SK-N-SH (cell line): ENCODE data around the gene PLK4. TPM values are rescaled to one million over a fixed set of nuclear protein-coding genes. Genes with fewer than 3 reads are reported as not detected.

Experiments
- CTCF ChIA-PET: fragments of 300-600, 350-600 bp; formaldehyde crosslinking; extraction: SDS; loops from one replicate; lab custom pipeline; 2021; lab: Yijun Ruan, JAX
- POLR2A ChIA-PET: fragments of 350-600 bp; sonication (Branson Sonifier 250); formaldehyde crosslinking; extraction: SDS; loops from one replicate; lab custom pipeline; 2020; ENCODE audit warnings: antibody characterized with exemption, inconsistent platforms; lab: Yijun Ruan, JAX
- DNase-seq: peaks from one replicate; pipeline ENCODE4 v3.0.0; 2012
- H2AFZ ChIP-seq: fragments of 200-600 bp; sonication (generic); 2 replicates; pipeline ENCODE4 v1.8.1; 2016; ENCODE audit warnings: antibody characterized with exemption, mild to moderate bottlenecking, low read depth
- H3F3A ChIP-seq: fragments of 200-600 bp; sonication (generic); replicated peaks from 2 replicates; pipeline ENCODE3; 2016; ENCODE audit warnings: antibody characterized with exemption, mild to moderate bottlenecking; ENCODE audit not compliant: insufficient read depth
- H3K27ac ChIP-seq, 2 experiments: fragments of 200-500 bp in 1 of 2; fragments of 200-600 bp in 1 of 2; sonication (Bioruptor generic) in 1 of 2; sonication (generic), shearing (Covaris generic) in 1 of 2; 2 replicates each; pipeline versions ENCODE4 v1.5.1 to v1.6.1; 2014 to 2016; ENCODE audit warnings: low read depth in 2 of 2, inconsistent platforms in 1 of 2, low read length in 1 of 2, mild to moderate bottlenecking in 1 of 2, mixed read lengths in 1 of 2
- H3K27me3 ChIP-seq: fragments of 200-600 bp; sonication (generic), shearing (Covaris generic); 2 replicates; pipeline ENCODE4 v1.6.1; 2016; ENCODE audit warnings: mixed run types; ENCODE audit not compliant: insufficient read depth
- H3K36me3 ChIP-seq, 2 experiments: fragments of 200-500 bp in 1 of 2; fragments of 200-600 bp in 1 of 2; sonication (Bioruptor generic) in 1 of 2; sonication (generic) in 1 of 2; replicated peaks in 1 of 2; 2 replicates each; pipeline versions ENCODE3 to v1.5.1; 2014 to 2016; ENCODE audit warnings: low read length in 1 of 2, mild to moderate bottlenecking in 1 of 2; ENCODE audit not compliant: insufficient read depth in 2 of 2, control insufficient read depth in 1 of 2
- H3K4me1 ChIP-seq, 2 experiments: fragments of 200-500 bp in 1 of 2; fragments of 200-600 bp in 1 of 2; sonication (Bioruptor generic) in 1 of 2; sonication (generic), shearing (Covaris generic) in 1 of 2; 2 replicates each; pipeline versions ENCODE4 v1.5.1 to v1.6.1; 2014 to 2016; ENCODE audit warnings: low read depth in 1 of 2, low read length in 1 of 2, mixed run types in 1 of 2; ENCODE audit not compliant: insufficient read depth in 2 of 2, control insufficient read depth in 1 of 2
- H3K4me2 ChIP-seq: fragments of 200-600 bp; sonication (generic), shearing (Covaris generic); 2 replicates; pipeline ENCODE4 v1.6.1; 2017; ENCODE audit warnings: mixed run types
- H3K4me3 ChIP-seq, 2 experiments: fragments of 200-500 bp in 1 of 2; fragments of 200-600 bp in 1 of 2; sonication (Bioruptor generic) in 1 of 2; sonication (generic), shearing (Covaris generic) in 1 of 2; 2 replicates each; pipeline versions ENCODE4 v1.5.1 to v1.8.1; 2014 to 2016; ENCODE audit warnings: low read depth in 2 of 2, inconsistent platforms in 1 of 2, low read length in 1 of 2, mild to moderate bottlenecking in 1 of 2, mixed read lengths in 1 of 2, moderate library complexity in 1 of 2
- H3K79me2 ChIP-seq: fragments of 200-600 bp; sonication (generic); 2 replicates; pipeline ENCODE4 v1.8.1; 2017; ENCODE audit warnings: mild to moderate bottlenecking; ENCODE audit not compliant: insufficient read depth
- H3K9ac ChIP-seq: fragments of 200-600 bp; sonication (generic); 2 replicates; pipeline ENCODE4 v1.6.1; 2017; ENCODE audit warnings: mixed run types
- H3K9me2 ChIP-seq: fragments of 200-600 bp; sonication (generic); 2 replicates; pipeline ENCODE4 v1.6.1; 2017; ENCODE audit warnings: mixed run types
- H3K9me3 ChIP-seq: fragments of 200-600 bp; sonication (generic); 2 replicates; pipeline ENCODE4 v1.6.1; 2017; ENCODE audit warnings: mixed run types, mild to moderate bottlenecking, moderate library complexity
- H4K20me1 ChIP-seq: fragments of 200-600 bp; sonication (generic); 2 replicates; pipeline ENCODE4 v1.6.1; 2017; ENCODE audit warnings: mild to moderate bottlenecking, mixed run types; ENCODE audit not compliant: insufficient read depth
- CHD2 ChIP-seq: fragments of 150-350 bp; IDR thresholded peaks from 2 replicates; pipeline ENCODE4 v1.6.1; 2018; ENCODE audit warnings: low read length; ENCODE audit not compliant: partially characterized antibody
- ELF1 ChIP-seq: IDR thresholded peaks from 2 replicates; pipeline ENCODE4 v1.4.0; 2012
- EP300 ChIP-seq, 2 experiments: IDR thresholded peaks; 2 replicates each; pipeline versions ENCODE4 v1.4.0 to v1.6.1; 2012; ENCODE audit warnings: borderline replicate concordance in 1 of 2, low read depth in 1 of 2, low read length in 1 of 2
- FOSL2 ChIP-seq: IDR thresholded peaks from 2 replicates; pipeline ENCODE4 v1.4.0; 2012; ENCODE audit warnings: low read depth, mild to moderate bottlenecking, moderate library complexity, borderline replicate concordance
- FOXJ3 ChIP-seq: sonication (generic); formaldehyde crosslinking; IDR thresholded peaks from 2 replicates; pipeline ENCODE4 v1.5.1; 2020; ENCODE audit warnings: mild to moderate bottlenecking, missing genetic modification reagents
- GABPA ChIP-seq: IDR thresholded peaks from 2 replicates; pipeline ENCODE4 v1.4.0; 2012; ENCODE audit warnings: low read depth, mild to moderate bottlenecking
- GATA2 ChIP-seq: sonication (generic); formaldehyde crosslinking; IDR thresholded peaks from 2 replicates; pipeline ENCODE4 v1.5.0; 2020; ENCODE audit warnings: mild to moderate bottlenecking, missing genetic modification reagents
- JUND ChIP-seq: IDR thresholded peaks from 2 replicates; pipeline ENCODE4 v1.4.0; 2012
- MEF2A ChIP-seq: IDR thresholded peaks from 2 replicates; pipeline ENCODE4 v1.4.0; 2012; ENCODE audit warnings: low read depth, borderline replicate concordance
- MXI1 ChIP-seq: IDR thresholded peaks from 2 replicates; pipeline ENCODE4 v1.6.1; 2012; ENCODE audit warnings: mild to moderate bottlenecking, low read depth, low read length, improper control_type of control experiment
- NFIC ChIP-seq: IDR thresholded peaks from 2 replicates; pipeline ENCODE4 v1.4.0; 2012; ENCODE audit warnings: borderline replicate concordance
- POLR2AphosphoS5 ChIP-seq: IDR thresholded peaks from 2 replicates; pipeline ENCODE4 v1.6.1; 2012; ENCODE audit warnings: low read depth, low read length
- RAD21 ChIP-seq: IDR thresholded peaks from 2 replicates; pipeline ENCODE4 v1.6.1; 2012; ENCODE audit warnings: mild to moderate bottlenecking, low read length
- RCOR1 ChIP-seq: fragments of 150-350 bp; IDR thresholded peaks from 2 replicates; pipeline ENCODE4 v1.6.1; 2017; ENCODE audit warnings: antibody characterized with exemption, low read length
- RXRA ChIP-seq: IDR thresholded peaks from 2 replicates; pipeline ENCODE4 v1.4.0; 2012; ENCODE audit warnings: low read depth, mild to moderate bottlenecking, borderline replicate concordance
- TCF12 ChIP-seq: IDR thresholded peaks from 2 replicates; pipeline ENCODE4 v1.4.0; 2012
- TEAD4 ChIP-seq: IDR thresholded peaks from 2 replicates; pipeline ENCODE4 v1.4.0; 2012; ENCODE audit warnings: mild to moderate bottlenecking, borderline replicate concordance; ENCODE audit not compliant: insufficient read depth
- YY1 ChIP-seq: IDR thresholded peaks from 2 replicates; pipeline ENCODE4 v1.4.0; 2012; ENCODE audit warnings: low read depth, mild to moderate bottlenecking
- WGBS: methylation state at CpG from one replicate; pipeline ENCODE4 v1.1.6; 2017; ENCODE audit warnings: low lambda C conversion rate; 5-methylcytosine and 5-hydroxymethylcytosine counted together
- polyA plus RNA-seq, 3 experiments: library from polyadenylated mRNA; depleted of rRNA; stranded (reverse); fragments of >200 nt; gene quantifications; 2 replicates each; pipeline ENCODE4 v1.2.3, GENCODE V29; 2012
- TF ChIP-seq, protein P1 (sequence below): fragments of 200-600 bp; sonication (generic); IDR thresholded peaks from 2 replicates; pipeline ENCODE4 v1.6.1; 2017; ENCODE audit warnings: antibody characterized with exemption, mild to moderate bottlenecking, moderate library complexity
- TF ChIP-seq, protein P2 (sequence below): fragments of 150-350 bp; IDR thresholded peaks from 2 replicates; pipeline ENCODE4 v1.6.1; 2017; ENCODE audit warnings: antibody characterized with exemption, low read length, low read depth, borderline replicate concordance
- TF ChIP-seq, protein P3 (sequence below): IDR thresholded peaks from 2 replicates; pipeline ENCODE4 v1.4.0; 2012; ENCODE audit warnings: low read depth

Gene PLK4
- polyA plus RNA-seq, 1 of the 3 experiments (the other 2 are of a cell fraction) = 10.5 TPM

DNA sequence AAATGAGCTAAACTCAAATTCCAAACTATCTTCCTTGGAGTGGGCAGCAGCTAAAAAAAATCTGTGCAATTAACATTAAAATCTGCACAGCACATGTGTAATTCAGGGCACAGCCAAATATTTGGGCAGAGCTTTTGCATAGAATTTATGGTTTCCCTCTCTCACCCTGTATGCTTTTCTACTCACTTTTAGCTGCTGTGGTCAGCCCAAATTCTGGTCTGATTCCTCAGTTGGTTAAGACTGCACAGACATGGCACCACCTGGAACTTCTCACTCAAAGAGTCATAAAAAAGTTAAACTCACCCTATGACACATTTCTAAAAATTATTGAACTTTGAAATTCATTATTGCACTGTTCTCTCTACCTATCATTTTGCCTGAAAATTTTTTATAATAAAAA lies 4.9 kb upstream of the PLK4 start (continued):
- TF ChIP-seq, protein P1, sequence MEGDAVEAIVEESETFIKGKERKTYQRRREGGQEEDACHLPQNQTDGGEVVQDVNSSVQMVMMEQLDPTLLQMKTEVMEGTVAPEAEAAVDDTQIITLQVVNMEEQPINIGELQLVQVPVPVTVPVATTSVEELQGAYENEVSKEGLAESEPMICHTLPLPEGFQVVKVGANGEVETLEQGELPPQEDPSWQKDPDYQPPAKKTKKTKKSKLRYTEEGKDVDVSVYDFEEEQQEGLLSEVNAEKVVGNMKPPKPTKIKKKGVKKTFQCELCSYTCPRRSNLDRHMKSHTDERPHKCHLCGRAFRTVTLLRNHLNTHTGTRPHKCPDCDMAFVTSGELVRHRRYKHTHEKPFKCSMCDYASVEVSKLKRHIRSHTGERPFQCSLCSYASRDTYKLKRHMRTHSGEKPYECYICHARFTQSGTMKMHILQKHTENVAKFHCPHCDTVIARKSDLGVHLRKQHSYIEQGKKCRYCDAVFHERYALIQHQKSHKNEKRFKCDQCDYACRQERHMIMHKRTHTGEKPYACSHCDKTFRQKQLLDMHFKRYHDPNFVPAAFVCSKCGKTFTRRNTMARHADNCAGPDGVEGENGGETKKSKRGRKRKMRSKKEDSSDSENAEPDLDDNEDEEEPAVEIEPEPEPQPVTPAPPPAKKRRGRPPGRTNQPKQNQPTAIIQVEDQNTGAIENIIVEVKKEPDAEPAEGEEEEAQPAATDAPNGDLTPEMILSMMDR = no peak
- TF ChIP-seq ELF1 (no peak), FOSL2 (no peak), CHD2 (no peak), MEF2A (no peak), RAD21 (no peak)
- TF ChIP-seq, all 33 proteins: peak for 0

DNA sequence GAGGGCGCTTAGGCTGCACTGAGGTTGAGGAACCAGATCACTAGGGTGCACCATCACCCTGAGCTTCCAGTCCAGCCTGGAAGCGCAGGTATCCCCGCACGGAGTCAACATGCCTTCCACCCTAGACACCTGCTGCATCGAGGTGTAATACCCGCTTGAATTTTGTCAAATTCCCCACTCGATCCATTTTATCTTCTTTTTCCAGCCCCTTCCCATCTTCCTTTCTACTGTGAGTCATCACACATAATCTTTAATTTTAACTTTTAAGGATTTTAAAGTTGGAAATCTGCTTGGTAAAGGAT lies 821 bp downstream of the PLK4 start:
- Histone ChIP-seq H3K4me1 (peaks cover 0 to 5% of the 10 kb centered on the region in 2 experiments; a peak in 3 of 4 replicates), H3K4me3 (peak overlapping the region; percentile 76 to 99), H3K27me3 (no peaks in the 10 kb centered on the region), H3K4me2 (peak overlapping the region; percentile 81), H3K36me3 (peaks cover 15 to 19% of the 10 kb centered on the region in 2 experiments), H3F3A (no peaks in the 10 kb centered on the region), H3K9me2 (no peaks in the 10 kb centered on the region), H3K79me2 (peaks cover 63% of the 10 kb centered on the region), H3K9ac (peak overlapping the region; percentile 97), H2AFZ (peak overlapping the region; percentile 98), H3K9me3 (no peaks in the 10 kb centered on the region), H3K27ac (peak overlapping the region; percentile 70 to 83; a peak in 3 of 4 replicates), H4K20me1 (no peaks in the 10 kb centered on the region)
- no peak for DNase-seq
- TF ChIP-seq GABPA = no peak
- peak; percentile 49 for TF ChIP-seq RAD21
- TF ChIP-seq GATA2 (CRISPR knock-in tag) = no peak
- TF ChIP-seq RCOR1 = 0 out of 2 replicates have a peak, but pooled peaks have one; percentile 17
- TF ChIP-seq POLR2AphosphoS5 = 0 out of 2 replicates have a peak, but pooled peaks have one; percentile 3
- TF ChIP-seq, protein P1 = 0 out of 2 replicates have a peak, but pooled peaks have one; percentile 13
- TF ChIP-seq FOXJ3 (CRISPR knock-in tag) = no peak
- CTCF ChIA-PET = interaction anchor here (1.1 to 1.5 kb wide), 2 partner anchors 84 to 98 kb away, joined by 3 to 6 read pairs; partner anchors contain the start of genes ABHD18 and MFSD8
- WGBS = 5% methylated on average over 4 of the region's 7 CpGs
- POLR2A ChIA-PET = interaction anchor here (0.8 to 1.6 kb wide), 5 partner anchors 9 to 179 kb away, joined by 3 to 12 read pairs (median 5); partner anchors contain the start of genes ABHD18, HSPA4L, LARP1B and MFSD8

DNA sequence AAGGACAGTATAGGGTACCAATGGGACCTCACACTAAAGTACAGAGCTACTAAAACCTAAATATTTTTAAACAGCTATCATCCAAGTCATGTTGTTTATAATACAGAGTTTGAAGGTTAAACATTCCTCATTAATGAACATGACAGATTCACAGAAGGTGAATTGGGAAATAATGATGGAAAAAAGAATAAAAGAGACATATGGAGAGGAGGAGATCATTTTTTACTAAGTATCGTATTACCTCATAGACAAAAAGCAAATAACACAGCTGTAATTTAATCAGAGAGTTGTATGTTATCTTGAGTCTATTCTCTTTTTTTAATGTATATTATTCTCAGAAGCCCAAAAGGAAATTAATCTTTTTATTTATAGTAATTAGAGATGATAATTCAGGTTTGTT lies 7.9 kb downstream of the PLK4 start:
- Histone ChIP-seq H3K79me2 (peaks cover 54% of the 10 kb centered on the region), H3K4me2 (no peak overlapping the region), H3K9ac (no peak overlapping the region), H2AFZ (peak overlapping the region; percentile 32; the same call in 1 of the 2 replicates), H3K4me3 (no peak overlapping the region), H3K9me3 (no peaks in the 10 kb centered on the region), H3K27ac (no peak overlapping the region; a peak in 1 of 4 replicates), H3K4me1 (peaks cover 6 to 7% of the 10 kb centered on the region in 2 experiments; a peak in 2 of 4 replicates), H3K9me2 (no peaks in the 10 kb centered on the region), H3K27me3 (no peaks in the 10 kb centered on the region), H3F3A (peaks cover 12% of the 10 kb centered on the region), H3K36me3 (peaks cover 54 to 65% of the 10 kb centered on the region in 2 experiments), H4K20me1 (no peaks in the 10 kb centered on the region)
- CTCF ChIA-PET = interaction anchor here (0.6 to 1.2 kb wide), 3 partner anchors 48 to 105 kb away, joined by 3 read pairs; partner anchors contain the start of genes ABHD18 and MFSD8
- 93% methylated on average over 1 of the region's 1 CpG for WGBS
- no peak for DNase-seq
- POLR2A ChIA-PET = interaction anchor here (0.7 to 1.4 kb wide), 2 partner anchors 77 to 172 kb away, joined by 3 read pairs; partner anchors contain the start of genes ABHD18, LARP1B and MFSD8
- no peak for TF ChIP-seq FOSL2
- TF ChIP-seq FOXJ3 (CRISPR knock-in tag) = no peak
- TF ChIP-seq POLR2AphosphoS5 = no peak
- no peak for TF ChIP-seq TEAD4
- no peak for TF ChIP-seq TCF12
- no peak for TF ChIP-seq RCOR1
- TF ChIP-seq MXI1 = no peak
- TF ChIP-seq EP300 (IDR thresholded peaks at IDR 0.05; ENCODE audit: borderline replicate concordance in 1 of 2, low read depth in 1 of 2, low read length in 1 of 2) = no peak
- no peak for TF ChIP-seq CHD2
- TF ChIP-seq, protein P2, sequence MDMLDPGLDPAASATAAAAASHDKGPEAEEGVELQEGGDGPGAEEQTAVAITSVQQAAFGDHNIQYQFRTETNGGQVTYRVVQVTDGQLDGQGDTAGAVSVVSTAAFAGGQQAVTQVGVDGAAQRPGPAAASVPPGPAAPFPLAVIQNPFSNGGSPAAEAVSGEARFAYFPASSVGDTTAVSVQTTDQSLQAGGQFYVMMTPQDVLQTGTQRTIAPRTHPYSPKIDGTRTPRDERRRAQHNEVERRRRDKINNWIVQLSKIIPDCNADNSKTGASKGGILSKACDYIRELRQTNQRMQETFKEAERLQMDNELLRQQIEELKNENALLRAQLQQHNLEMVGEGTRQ = no peak
- TF ChIP-seq, protein P3, sequence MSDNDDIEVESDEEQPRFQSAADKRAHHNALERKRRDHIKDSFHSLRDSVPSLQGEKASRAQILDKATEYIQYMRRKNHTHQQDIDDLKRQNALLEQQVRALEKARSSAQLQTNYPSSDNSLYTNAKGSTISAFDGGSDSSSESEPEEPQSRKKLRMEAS = no peak
- TF ChIP-seq RXRA = no peak
- no peak for TF ChIP-seq NFIC
- TF ChIP-seq YY1 = no peak
- TF ChIP-seq JUND = no peak
- no peak for TF ChIP-seq GATA2 (CRISPR knock-in tag)
